MM.1S (cell line): ENCODE measurements around the gene CERS1.

ENCODE experiments used
- CTCF ChIP-seq: fragments of 300-600 bp; sonication (generic); IDR thresholded peaks from 2 replicates; pipeline ENCODE4 v1.5.1; 2016; ENCODE audit warnings: antibody characterized with exemption, low read length, mixed read lengths
- EZH2 ChIP-seq: fragments of 300-600 bp; sonication (generic); optimal IDR thresholded peaks from 2 replicates; pipeline ENCODE3; 2017; ENCODE audit warnings: low read depth, mild to moderate bottlenecking, antibody characterized with exemption, low read length, mixed read lengths
- EZH2phosphoT487 ChIP-seq: fragments of 300-600 bp; sonication (generic); IDR thresholded peaks from 2 replicates; pipeline ENCODE4 v1.6.1; 2018; ENCODE audit warnings: antibody characterized with exemption, low read length

- TF ChIP-seq CTCF: no peak
- TF ChIP-seq EZH2: no peak
- TF ChIP-seq EZH2phosphoT487: no peak
Measured at GRCh38 chr19:18906605-18907519, 10.9 kb upstream of the CERS1 start.
